B cell (primary cell): ENCODE measurements around the gene NIT2. TPM values are rescaled to one million over a fixed set of nuclear protein-coding genes. Genes with fewer than 3 reads are reported as not detected.
A peak's percentile ranks its signal among the peaks of the same experiment; 100 is the strongest.

Source experiments
- ATAC-seq: fragments of 200-7000 bp; cut with Tn5 transposase; one replicate; pipeline ENCODE4 v1.10.0; 2021; ENCODE audit warnings: low read depth, mild to moderate bottlenecking, moderate number of reproducible peaks, moderate library complexity
- CTCF ChIA-PET: fragments of 350-600 bp; sonication (Branson Sonifier 250); formaldehyde crosslinking; loops from one replicate; lab custom pipeline; 2021; ENCODE audit warnings: antibody characterized with exemption, inconsistent platforms; lab: Charles Lee
- POLR2A ChIA-PET: fragments of 350-600 bp; sonication (Branson Sonifier 250); formaldehyde crosslinking; loops from one replicate; lab custom pipeline; 2021; ENCODE audit warnings: antibody characterized with exemption; lab: Charles Lee
- DNase-seq: peaks from one replicate; pipeline ENCODE4 v3.0.0; 2013
- H2AFZ ChIP-seq: 2 replicates; pipeline ENCODE4 v1.6.1; 2012; ENCODE audit warnings: mild to moderate bottlenecking, low read depth, low read length; ENCODE audit not compliant: insufficient read depth, poor library complexity, severe bottlenecking
- H3K27ac ChIP-seq, 2 donors: 1 replicate in 1 of 2; 2 replicates in 1 of 2; pipeline ENCODE4 v1.5.1; 2012 to 2013; ENCODE audit warnings: low read length in 2 of 2, mild to moderate bottlenecking in 2 of 2, moderate library complexity in 1 of 2
- H3K27me3 ChIP-seq, 4 experiments: fragments of 200-600 bp in 1 of 4; sonication (generic) in 1 of 4; replicated peaks in 1 of 4; 1 replicate in 2 of 4; 2 replicates in 2 of 4; pipeline versions ENCODE4 v1.6.1 to v1.7.0; 2013 to 2016; ENCODE audit warnings: low read length in 3 of 4, mild to moderate bottlenecking in 2 of 4, mixed read lengths in 1 of 4, moderate library complexity in 1 of 4; ENCODE audit not compliant: insufficient read depth in 4 of 4, control insufficient read depth in 3 of 4; ENCODE audit errors: control extremely low read depth in 1 of 4
- H3K36me3 ChIP-seq, 2 experiments: replicated peaks in 1 of 2; 1 replicate in 1 of 2; 2 replicates in 1 of 2; pipeline versions ENCODE4 v1.6.1 to v1.7.1; 2013; ENCODE audit warnings: low read length in 1 of 2; ENCODE audit not compliant: insufficient read depth in 2 of 2, control insufficient read depth in 1 of 2; ENCODE audit errors: control extremely low read depth in 1 of 2, extremely low read depth in 1 of 2
- H3K4me1 ChIP-seq, 2 donors: fragments of 200-600 bp in 1 of 2; sonication (generic) in 1 of 2; 1 replicate in 1 of 2; 2 replicates in 1 of 2; pipeline versions ENCODE4 v1.5.1 to v1.6.1; 2013 to 2017; ENCODE audit warnings: low read length in 2 of 2; ENCODE audit not compliant: control insufficient read depth in 2 of 2, insufficient read depth in 2 of 2
- H3K4me2 ChIP-seq: replicated peaks from 2 replicates; pipeline ENCODE3; 2012; ENCODE audit warnings: mild to moderate bottlenecking, low read depth, low read length; ENCODE audit not compliant: poor library complexity, severe bottlenecking
- H3K4me3 ChIP-seq, 5 experiments: fragments of 200-600 bp in 1 of 5; sonication (generic) in 1 of 5; 1 replicate in 3 of 5; 2 replicates in 2 of 5; pipeline versions ENCODE4 v1.5.1 to v1.7.0; 2011 to 2016; ENCODE audit warnings: low read length in 4 of 5, mild to moderate bottlenecking in 4 of 5, low read depth in 2 of 5, control low read depth in 1 of 5, moderate library complexity in 1 of 5; ENCODE audit not compliant: insufficient read depth in 1 of 5; ENCODE audit errors: control extremely low read depth in 1 of 5, extremely low read depth in 1 of 5
- H3K79me2 ChIP-seq: fragments of 200-600 bp; sonication (generic); one replicate; pipeline ENCODE4 v1.6.0; 2016; ENCODE audit warnings: low read length; ENCODE audit not compliant: control insufficient read depth, insufficient read depth
- H3K9ac ChIP-seq: fragments of 200-600 bp; sonication (generic); 2 replicates; pipeline ENCODE4 v1.6.1; 2017; ENCODE audit warnings: mild to moderate bottlenecking, low read length, moderate library complexity
- H3K9me3 ChIP-seq, 3 donors: one replicate each; pipeline versions ENCODE4 v1.6.1 to v1.7.1; 2013; ENCODE audit warnings: low read length in 2 of 3; ENCODE audit not compliant: control insufficient read depth in 2 of 3, insufficient read depth in 1 of 3; ENCODE audit errors: control extremely low read depth in 1 of 3
- H4K20me1 ChIP-seq: 2 replicates; pipeline ENCODE4 v1.6.0; 2012; ENCODE audit warnings: mild to moderate bottlenecking, low read length; ENCODE audit not compliant: insufficient read depth, control insufficient read depth, poor library complexity, severe bottlenecking
- H3K27ac Mint-ChIP-seq: one replicate; pipeline ENCODE4 v1.8.0; 2021; ENCODE audit warnings: mixed read lengths
- H3K27me3 Mint-ChIP-seq: one replicate; pipeline ENCODE4 v1.8.0; 2021; ENCODE audit warnings: mixed read lengths
- H3K4me1 Mint-ChIP-seq: one replicate; pipeline ENCODE4 v1.8.0; 2021; ENCODE audit warnings: mixed read lengths
- H3K4me3 Mint-ChIP-seq: one replicate; pipeline ENCODE4 v1.8.0; 2021; ENCODE audit warnings: mixed read lengths
- H3K9me3 Mint-ChIP-seq: one replicate; pipeline ENCODE4 v1.8.0; 2022; ENCODE audit warnings: mixed read lengths; ENCODE audit not compliant: insufficient read depth
- EZH2 ChIP-seq: IDR thresholded peaks from 2 replicates; pipeline ENCODE4 v1.6.1; 2012; ENCODE audit warnings: borderline replicate concordance, low read depth, mild to moderate bottlenecking, moderate library complexity, low read length; ENCODE audit not compliant: insufficient read depth, poor library complexity, severe bottlenecking
- WGBS: methylation state at CpG from one replicate; pipeline ENCODE4 v1.1.5; 2013; ENCODE audit warnings: missing lambda C conversion rate; ENCODE audit not compliant: insufficient coverage; 5-methylcytosine and 5-hydroxymethylcytosine counted together
- intact Hi-C: fragments of 100-400 bp; cut with micrococcal nuclease; formaldehyde crosslinking; loops from one replicate; pipeline ENCODE4 v1.10.0; 2022
- polyA plus RNA-seq: library from polyadenylated mRNA; depleted of rRNA; stranded (reverse); fragments of >200 nt; gene quantifications from 2 replicates; pipeline ENCODE4 v1.2.3, GENCODE V29; 2012
- total RNA-seq, 2 donors: library from RNA; stranded (reverse); fragments of 120-200 nt in 1 of 2; gene quantifications; 1 replicate in 1 of 2; 2 replicates in 1 of 2; pipeline versions ENCODE4 v1.2.3 to v1.2.4, GENCODE V29; 2013 to 2022
- TF ChIP-seq, protein P1 (sequence below): fragments of 200-600 bp; IDR thresholded peaks from one replicate; pipeline ENCODE4 v1.8.0; 2022; ENCODE audit warnings: antibody characterized with exemption, mild to moderate bottlenecking

Gene NIT2
- total and polyA plus RNA-seq, 2 donors (not counting 1 experiment from before 2014, with no cell fraction given): 32.4 to 36.5 TPM

GRCh38 chr3:100316641-100317069 lies 17.9 kb upstream of the NIT2 start:
- Mint-ChIP-seq H3K4me1 (no peaks in the 10 kb centered on the region), H3K27ac (no peak overlapping the region), H3K4me3 (no peak overlapping the region), H3K9me3 (no peaks in the 10 kb centered on the region), H3K27me3 (no peaks in the 10 kb centered on the region)
- peaks cover 0 to 5% of the 10 kb centered on the region in 2 donors for H3K4me1 ChIP-seq
- ATAC-seq (peak; percentile 60), DNase-seq (peak; percentile 62)
- H2AFZ ChIP-seq: no peak overlapping the region
- 11% methylated on average over 6 of the region's 8 CpGs for WGBS
- CTCF ChIA-PET: interaction anchor here (0.7 to 3.9 kb wide), 11 partner anchors 10 to 1499 kb away, joined by 3 to 46 read pairs (median 4); partner anchors contain the start of gene CMSS1
- intact Hi-C loops: loop anchor here (1.0 to 5.0 kb wide), 3 partner anchors 18 to 484 kb away; partner anchors contain the start of gene NIT2
- H3K9me3 ChIP-seq: no peaks in the 10 kb centered on the region
- H4K20me1 ChIP-seq: no peaks in the 10 kb centered on the region
- no peak overlapping the region for H3K4me3 ChIP-seq
- H3K4me2 ChIP-seq: no peak overlapping the region
- no peaks in the 10 kb centered on the region for H3K79me2 ChIP-seq
- H3K36me3 ChIP-seq: peaks cover 14 to 17% of the 10 kb centered on the region in 2 experiments
- H3K9ac ChIP-seq: no peak overlapping the region
- TF ChIP-seq, protein P1, sequence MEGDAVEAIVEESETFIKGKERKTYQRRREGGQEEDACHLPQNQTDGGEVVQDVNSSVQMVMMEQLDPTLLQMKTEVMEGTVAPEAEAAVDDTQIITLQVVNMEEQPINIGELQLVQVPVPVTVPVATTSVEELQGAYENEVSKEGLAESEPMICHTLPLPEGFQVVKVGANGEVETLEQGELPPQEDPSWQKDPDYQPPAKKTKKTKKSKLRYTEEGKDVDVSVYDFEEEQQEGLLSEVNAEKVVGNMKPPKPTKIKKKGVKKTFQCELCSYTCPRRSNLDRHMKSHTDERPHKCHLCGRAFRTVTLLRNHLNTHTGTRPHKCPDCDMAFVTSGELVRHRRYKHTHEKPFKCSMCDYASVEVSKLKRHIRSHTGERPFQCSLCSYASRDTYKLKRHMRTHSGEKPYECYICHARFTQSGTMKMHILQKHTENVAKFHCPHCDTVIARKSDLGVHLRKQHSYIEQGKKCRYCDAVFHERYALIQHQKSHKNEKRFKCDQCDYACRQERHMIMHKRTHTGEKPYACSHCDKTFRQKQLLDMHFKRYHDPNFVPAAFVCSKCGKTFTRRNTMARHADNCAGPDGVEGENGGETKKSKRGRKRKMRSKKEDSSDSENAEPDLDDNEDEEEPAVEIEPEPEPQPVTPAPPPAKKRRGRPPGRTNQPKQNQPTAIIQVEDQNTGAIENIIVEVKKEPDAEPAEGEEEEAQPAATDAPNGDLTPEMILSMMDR: peak; percentile 75
- TF ChIP-seq EZH2: no peak
- POLR2A ChIA-PET: interaction anchor here (0.6 to 0.7 kb wide), 3 partner anchors 16 to 279 kb away, joined by 3 to 5 read pairs (median 4); no protein-coding TSS in a partner anchor
- no peak overlapping the region for H3K27ac ChIP-seq
- H3K27me3 ChIP-seq: no peaks in the 10 kb centered on the region

DNA sequence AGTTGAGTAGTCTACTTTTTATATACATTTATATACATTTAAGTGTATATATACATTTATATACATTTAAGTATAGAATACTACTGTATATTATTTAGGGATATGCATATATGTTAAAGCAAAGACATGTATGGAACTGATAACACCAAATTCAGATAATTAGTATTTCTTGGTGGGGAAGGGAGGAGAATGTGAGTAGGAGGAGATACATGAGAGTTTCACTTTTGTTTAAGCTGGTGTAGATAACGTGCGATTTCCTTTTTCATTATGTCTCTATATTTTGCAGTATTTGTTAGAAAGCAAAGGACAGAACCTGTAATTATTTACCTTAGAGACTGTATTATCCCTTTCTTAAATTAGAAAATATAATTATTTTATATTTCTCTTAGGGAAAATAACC lies 16.6 kb upstream of the NIT2 start:
- H3K4me2 ChIP-seq: no peak overlapping the region
- H3K79me2 ChIP-seq: no peaks in the 10 kb centered on the region
- no peak overlapping the region for H3K27ac Mint-ChIP-seq
- peaks cover 14 to 17% of the 10 kb centered on the region in 2 experiments for H3K36me3 ChIP-seq
- DNase-seq (no peak), ATAC-seq (no peak)
- H3K9me3 ChIP-seq: no peaks in the 10 kb centered on the region
- H3K9ac ChIP-seq: no peak overlapping the region
- no CpG with 5 or more reads among the region's 2 CpGs for WGBS
- H3K4me3 Mint-ChIP-seq: no peak overlapping the region
- H3K27me3 ChIP-seq: no peaks in the 10 kb centered on the region
- H3K27me3 Mint-ChIP-seq: no peaks in the 10 kb centered on the region
- TF ChIP-seq, protein P1: no peak
- no peak overlapping the region for H2AFZ ChIP-seq
- H3K4me3 ChIP-seq: no peak overlapping the region
- H4K20me1 ChIP-seq: no peaks in the 10 kb centered on the region
- peaks cover 0 to 5% of the 10 kb centered on the region in 2 donors for H3K4me1 ChIP-seq
- ChIA-PET POLR2A (no interaction called here), CTCF (interaction anchor here (2.0 to 3.9 kb wide), 2 partner anchors 249 to 273 kb away, joined by 7 to 46 read pairs; no protein-coding TSS in a partner anchor)
- intact Hi-C loops: loop anchor here (2.0 to 5.0 kb wide), 2 partner anchors 17 to 486 kb away; partner anchors contain the start of gene NIT2
- no peaks in the 10 kb centered on the region for H3K4me1 Mint-ChIP-seq
- H3K9me3 Mint-ChIP-seq: no peaks in the 10 kb centered on the region
- no peak overlapping the region for H3K27ac ChIP-seq
